H9 (cell line): ENCODE measurements around the gene DIP2C. TPM values are rescaled to one million over a fixed set of nuclear protein-coding genes. Genes with fewer than 3 reads are reported as not detected.
A peak's percentile ranks its signal among the peaks of the same experiment; 100 is the strongest.

Source experiments
- DNase-seq: peaks from one replicate; pipeline ENCODE4 v3.0.0-alpha.2; 2017
- H2AFZ ChIP-seq: one replicate; pipeline ENCODE4 v1.6.1; 2013; ENCODE audit warnings: mild to moderate bottlenecking, low read length, control low read depth, moderate library complexity
- H2AK5ac ChIP-seq: 2 replicates; pipeline ENCODE4 v1.6.1; 2013; ENCODE audit warnings: low read length, control low read depth, mixed read lengths; ENCODE audit not compliant: insufficient read length
- H2BK120ac ChIP-seq: one replicate; pipeline ENCODE4 v1.6.1; 2013; ENCODE audit warnings: low read depth, mild to moderate bottlenecking, low read length, control low read depth, inconsistent platforms; ENCODE audit not compliant: poor library complexity, severe bottlenecking
- H2BK12ac ChIP-seq: 2 replicates; pipeline ENCODE4 v1.6.1; 2013; ENCODE audit warnings: low read length, control low read depth, mixed read lengths, low read depth; ENCODE audit not compliant: insufficient read length
- H2BK15ac ChIP-seq: 2 replicates; pipeline ENCODE4 v1.6.1; 2013; ENCODE audit warnings: low read depth, low read length, control low read depth
- H2BK20ac ChIP-seq: one replicate; pipeline ENCODE4 v1.6.1; 2013; ENCODE audit warnings: low read depth, mild to moderate bottlenecking, low read length, control low read depth, inconsistent platforms; ENCODE audit not compliant: poor library complexity, severe bottlenecking
- H2BK5ac ChIP-seq: 2 replicates; pipeline ENCODE4 v1.6.1; 2013; ENCODE audit warnings: low read length, control low read depth, mixed read lengths; ENCODE audit not compliant: insufficient read length
- H3K14ac ChIP-seq: 2 replicates; pipeline ENCODE4 v1.6.1; 2013; ENCODE audit warnings: low read length, control low read depth; ENCODE audit not compliant: insufficient read depth
- H3K18ac ChIP-seq: 2 replicates; pipeline ENCODE4 v1.6.1; 2013; ENCODE audit warnings: low read depth, mild to moderate bottlenecking, mixed read lengths, low read length, control low read depth; ENCODE audit not compliant: insufficient read length
- H3K23ac ChIP-seq: 2 replicates; pipeline ENCODE4 v1.6.1; 2013; ENCODE audit warnings: low read length, control low read depth, mixed read lengths, low read depth; ENCODE audit not compliant: insufficient read length
- H3K23me2 ChIP-seq: 2 replicates; pipeline ENCODE4 v1.6.1; 2013; ENCODE audit warnings: low read depth, mild to moderate bottlenecking, mixed read lengths, low read length, control low read depth; ENCODE audit not compliant: insufficient read length, poor library complexity, severe bottlenecking
- H3K27ac ChIP-seq: 2 replicates; pipeline ENCODE4 v1.5.1; 2013; ENCODE audit warnings: low read length, control low read depth, mixed read lengths, low read depth; ENCODE audit not compliant: insufficient read length
- H3K27me3 ChIP-seq: 2 replicates; pipeline ENCODE4 v1.6.1; 2013; ENCODE audit warnings: low read length, control low read depth, inconsistent platforms; ENCODE audit not compliant: insufficient read depth
- H3K4ac ChIP-seq: 2 replicates; pipeline ENCODE4 v1.6.1; 2013; ENCODE audit warnings: low read depth, mild to moderate bottlenecking, control low read depth, inconsistent platforms, low read length, moderate library complexity
- H3K4me1 ChIP-seq: 2 replicates; pipeline ENCODE4 v1.6.1; 2013; ENCODE audit warnings: low read length, control low read depth, inconsistent platforms; ENCODE audit not compliant: insufficient read depth
- H3K4me2 ChIP-seq: 2 replicates; pipeline ENCODE4 v1.6.1; 2013; ENCODE audit warnings: low read length, control low read depth, mixed read lengths; ENCODE audit not compliant: insufficient read length, insufficient read depth
- H3K56ac ChIP-seq: 2 replicates; pipeline ENCODE4 v1.6.1; 2013; ENCODE audit warnings: low read depth, mild to moderate bottlenecking, mixed read lengths, low read length, control low read depth; ENCODE audit not compliant: insufficient read length
- H3K79me1 ChIP-seq: 2 replicates; pipeline ENCODE4 v1.6.1; 2013; ENCODE audit warnings: low read depth, mild to moderate bottlenecking, moderate library complexity, low read length, control low read depth, inconsistent platforms; ENCODE audit not compliant: insufficient read depth, poor library complexity, severe bottlenecking
- H3K79me2 ChIP-seq: 2 replicates; pipeline ENCODE4 v1.6.1; 2013; ENCODE audit warnings: low read length, control low read depth, inconsistent platforms; ENCODE audit not compliant: insufficient read depth
- H3K9ac ChIP-seq: 2 replicates; pipeline ENCODE4 v1.6.1; 2013; ENCODE audit warnings: low read length, control low read depth, mixed read lengths; ENCODE audit not compliant: insufficient read length; ENCODE audit errors: extremely low read depth
- H3K9me3 ChIP-seq: one replicate; pipeline ENCODE4 v1.6.1; 2013; ENCODE audit warnings: low read depth, low read length, inconsistent platforms; ENCODE audit not compliant: control insufficient read depth
- H3T11ph ChIP-seq: one replicate; pipeline ENCODE4 v1.6.1; 2013; ENCODE audit warnings: mild to moderate bottlenecking, low read length, control low read depth, inconsistent platforms
- H4K20me1 ChIP-seq: one replicate; pipeline ENCODE4 v1.6.1; 2013; ENCODE audit not compliant: control insufficient read depth, insufficient read length, insufficient read depth
- H4K5ac ChIP-seq: 2 replicates; pipeline ENCODE4 v1.6.1; 2013; ENCODE audit warnings: low read depth, mild to moderate bottlenecking, mixed read lengths, low read length, control low read depth; ENCODE audit not compliant: insufficient read length
- H4K8ac ChIP-seq: replicated peaks from 2 replicates; pipeline ENCODE4 v1.6.1; 2013; ENCODE audit warnings: low read length, control low read depth, mixed read lengths, low read depth; ENCODE audit not compliant: insufficient read length
- H4K91ac ChIP-seq: 2 replicates; pipeline ENCODE4 v1.6.1; 2013; ENCODE audit warnings: low read depth, mild to moderate bottlenecking, moderate library complexity, mixed read lengths, low read length, control low read depth; ENCODE audit not compliant: insufficient read length
- H3K27ac Mint-ChIP-seq, 3 experiments: 2 replicates in 2 of 3; 3 replicates in 1 of 3; pipeline ENCODE4 v1.8.0; 2020 to 2021; ENCODE audit warnings: mixed read lengths in 3 of 3, mild to moderate bottlenecking in 1 of 3, moderate library complexity in 1 of 3
- H3K27me3 Mint-ChIP-seq: 2 replicates; pipeline ENCODE4 v1.8.0; 2021; ENCODE audit warnings: low read depth, mild to moderate bottlenecking, moderate library complexity, mixed read lengths
- H3K36me3 Mint-ChIP-seq, 3 experiments: 2 replicates in 2 of 3; 3 replicates in 1 of 3; pipeline ENCODE4 v1.8.0; 2020 to 2021; ENCODE audit warnings: low read depth in 3 of 3, mixed read lengths in 3 of 3; ENCODE audit not compliant: insufficient read depth in 1 of 3
- H3K4me1 Mint-ChIP-seq, 2 experiments: 2 replicates each; pipeline ENCODE4 v1.8.0; 2020; ENCODE audit warnings: mixed read lengths in 2 of 2
- H3K4me3 Mint-ChIP-seq, 2 experiments: 2 replicates in 1 of 2; 3 replicates in 1 of 2; pipeline ENCODE4 v1.8.0; 2020 to 2021; ENCODE audit warnings: mild to moderate bottlenecking in 2 of 2, mixed read lengths in 2 of 2, moderate library complexity in 1 of 2
- H3K9me3 Mint-ChIP-seq, 2 experiments: 2 replicates in 1 of 2; 3 replicates in 1 of 2; pipeline ENCODE4 v1.8.0; 2020; ENCODE audit warnings: mild to moderate bottlenecking in 2 of 2, mixed read lengths in 2 of 2, moderate library complexity in 1 of 2
- CTCF ChIP-seq: fragments of 200-600 bp; sonication (generic); conservative IDR thresholded peaks from 3 replicates; pipeline ENCODE4 v1.8.0; 2021; ENCODE audit warnings: antibody characterized with exemption, mild to moderate bottlenecking
- whole genome bisulfite sequencing: extraction: QIAGEN DNeasy Blood & Tissue Kit; methylation state at CpG from one replicate; pipeline ENCODE4 v1.1.7; 2013; ENCODE audit warnings: missing lambda C conversion rate, low lambda C conversion rate, mixed read lengths; ENCODE audit not compliant: insufficient read length; ENCODE audit errors: extremely low coverage; 5-methylcytosine and 5-hydroxymethylcytosine counted together
- total RNA-seq: library from RNA; stranded (reverse); gene quantifications from 2 replicates; pipeline ENCODE4 v1.2.1, GENCODE V29; 2021

DIP2C gene
- total RNA-seq, 1 experiment from 2014 or later: 7.9 TPM

DNA sequence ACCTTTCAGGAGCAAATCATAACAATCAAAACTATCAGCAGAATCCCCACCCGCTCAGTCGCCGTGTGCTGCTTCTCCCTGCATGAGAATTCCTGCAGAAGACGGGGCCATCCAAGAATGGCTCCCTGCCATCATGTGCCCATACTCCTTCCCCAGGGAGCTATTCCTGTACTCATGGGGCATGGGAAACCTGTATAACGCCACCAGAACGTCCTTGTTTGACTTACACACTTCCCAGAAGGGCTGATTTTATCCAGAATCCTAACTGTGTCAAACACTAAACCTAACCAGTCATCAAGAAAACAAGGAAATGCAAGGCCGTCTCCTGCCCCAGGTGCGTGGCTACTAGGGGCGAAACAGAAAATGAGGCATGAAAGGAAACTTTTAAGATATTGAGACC lies 16.0 kb downstream of the DIP2C start:
- Histone ChIP-seq H3K9ac (no peak overlapping the region), H4K20me1 (peaks cover 2% of the 10 kb centered on the region), H3K18ac (no peak overlapping the region), H3K79me1 (peaks cover 8% of the 10 kb centered on the region), H3K14ac (no peak overlapping the region), H2BK12ac (no peak overlapping the region), H3K27ac (no peak overlapping the region), H3K79me2 (peaks cover 3% of the 10 kb centered on the region; the same call in 1 of the 2 replicates), H4K91ac (no peak overlapping the region), H2BK120ac (no peak overlapping the region), H2BK15ac (no peak overlapping the region), H3K23me2 (no peaks in the 10 kb centered on the region), H2BK20ac (no peak overlapping the region), H3K27me3 (no peaks in the 10 kb centered on the region), H3K9me3 (no peaks in the 10 kb centered on the region), H3K4me1 (peaks cover 4% of the 10 kb centered on the region; the same call in 1 of the 2 replicates), H4K8ac (no peak overlapping the region), H3T11ph (no peak overlapping the region), H2AFZ (no peak overlapping the region), H3K4me2 (no peak overlapping the region), H3K4ac (no peak overlapping the region), H4K5ac (no peak overlapping the region), H2BK5ac (no peak overlapping the region), H2AK5ac (no peak overlapping the region), H3K56ac (no peak overlapping the region), H3K23ac (no peak overlapping the region)
- H3K4me1 Mint-ChIP-seq: peaks cover 4% of the 10 kb centered on the region in 2 experiments; a peak in 2 of 4 replicates
- peak overlapping the region in 1 of 3 experiments; percentile 45; a peak in 1 of 7 replicates for H3K27ac Mint-ChIP-seq
- no CpG with 5 or more reads among the region's 9 CpGs for WGBS
- no peaks in the 10 kb centered on the region for H3K27me3 Mint-ChIP-seq
- H3K4me3 Mint-ChIP-seq: no peak overlapping the region
- peaks cover 0 to 3% (median 0%) of the 10 kb centered on the region in 3 experiments; a peak in 3 of 7 replicates for H3K36me3 Mint-ChIP-seq
- H3K9me3 Mint-ChIP-seq: peaks cover 7% of the 10 kb centered on the region in 2 experiments; a peak in 3 of 5 replicates
- no peak for DNase-seq
- TF ChIP-seq CTCF: no peak
